Measurements from ENCODE around the gene ADGRD2. TPM values are rescaled to one million over a fixed set of nuclear protein-coding genes. Genes with fewer than 3 reads are reported as not detected.

ADGRD2 gene
- polyA plus RNA-seq, 1 donor (not counting 4 experiments of a cell fraction or from before 2014, with no cell fraction given), result not detected

DNA sequence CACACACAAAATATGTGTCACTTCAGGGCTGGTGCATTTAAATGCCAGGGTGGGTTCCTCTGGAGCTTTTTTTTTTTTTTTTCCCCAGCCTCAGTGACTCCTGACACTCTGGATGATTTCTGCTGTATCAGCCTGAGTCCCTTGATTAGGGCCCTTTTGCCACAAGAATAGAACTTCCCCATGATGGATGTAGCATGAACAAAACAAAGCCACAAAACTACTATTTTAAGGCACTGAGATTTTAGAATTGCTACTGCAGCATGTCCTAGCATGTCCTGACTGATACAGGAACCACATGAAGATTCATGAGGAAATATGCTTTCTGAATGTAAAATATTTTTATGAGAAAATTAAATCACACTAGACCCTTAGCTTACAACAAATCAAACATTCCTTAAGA, 13.9 kb upstream of the ADGRD2 start:
- TF ChIP-seq, protein P1, sequence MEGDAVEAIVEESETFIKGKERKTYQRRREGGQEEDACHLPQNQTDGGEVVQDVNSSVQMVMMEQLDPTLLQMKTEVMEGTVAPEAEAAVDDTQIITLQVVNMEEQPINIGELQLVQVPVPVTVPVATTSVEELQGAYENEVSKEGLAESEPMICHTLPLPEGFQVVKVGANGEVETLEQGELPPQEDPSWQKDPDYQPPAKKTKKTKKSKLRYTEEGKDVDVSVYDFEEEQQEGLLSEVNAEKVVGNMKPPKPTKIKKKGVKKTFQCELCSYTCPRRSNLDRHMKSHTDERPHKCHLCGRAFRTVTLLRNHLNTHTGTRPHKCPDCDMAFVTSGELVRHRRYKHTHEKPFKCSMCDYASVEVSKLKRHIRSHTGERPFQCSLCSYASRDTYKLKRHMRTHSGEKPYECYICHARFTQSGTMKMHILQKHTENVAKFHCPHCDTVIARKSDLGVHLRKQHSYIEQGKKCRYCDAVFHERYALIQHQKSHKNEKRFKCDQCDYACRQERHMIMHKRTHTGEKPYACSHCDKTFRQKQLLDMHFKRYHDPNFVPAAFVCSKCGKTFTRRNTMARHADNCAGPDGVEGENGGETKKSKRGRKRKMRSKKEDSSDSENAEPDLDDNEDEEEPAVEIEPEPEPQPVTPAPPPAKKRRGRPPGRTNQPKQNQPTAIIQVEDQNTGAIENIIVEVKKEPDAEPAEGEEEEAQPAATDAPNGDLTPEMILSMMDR (optimal IDR thresholded peaks at IDR 0.05 in 1 of 3, IDR thresholded peaks at IDR 0.05 in 1 of 3, conservative IDR thresholded peaks at IDR 0.05 in 1 of 3; ENCODE audit: extremely low read depth in 1 of 3, insufficient read depth in 2 of 3, low read length in 3 of 3), result no peak
- no peak for TF ChIP-seq EZH2 (IDR thresholded peaks at IDR 0.05; ENCODE audit: low read length)
- FAIRE-seq, result peak; percentile 23

DNA sequence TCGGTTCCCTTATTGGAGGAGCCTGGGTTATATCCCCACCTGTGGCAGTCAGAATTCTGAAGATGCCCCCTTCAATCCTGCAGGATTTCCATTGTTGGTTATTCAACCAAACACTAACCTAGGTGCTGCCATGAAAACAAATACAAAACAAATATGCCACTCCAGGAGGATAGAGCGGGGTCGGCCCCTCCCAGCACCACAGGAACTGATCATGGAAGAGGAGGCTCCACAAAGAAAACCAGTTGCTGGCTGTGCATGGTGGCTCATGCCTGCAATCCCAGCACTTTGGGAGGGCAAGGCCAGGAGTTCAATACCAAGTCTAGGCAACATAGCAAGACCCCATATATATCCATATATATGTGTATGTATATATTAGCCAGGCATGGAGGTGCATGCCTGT, 13.2 kb upstream of the ADGRD2 start:
- peaks cover 12% of the 10 kb centered on the region for H3K4me1 ChIP-seq (ENCODE audit: control insufficient read depth, extremely low read depth, insufficient read depth, low read length)
- no peaks in the 10 kb centered on the region for H3K79me2 ChIP-seq (ENCODE audit: control insufficient read depth, insufficient read depth, low read length)
- no peaks in the 10 kb centered on the region for H4K20me1 ChIP-seq (ENCODE audit: control insufficient read depth, extremely low read depth, insufficient read depth, low read length)
- H3K27me3 ChIP-seq (ENCODE audit: control insufficient read depth, extremely low read depth, insufficient read depth, low read length), result no peaks in the 10 kb centered on the region
- no peak overlapping the region for H3K4me3 ChIP-seq (ENCODE audit: control insufficient read depth in 2 of 3, extremely low read depth in 1 of 3, insufficient read depth in 2 of 3, low read depth in 1 of 3, low read length in 3 of 3)
- H3K36me3 ChIP-seq (ENCODE audit: control insufficient read depth in 2 of 2, extremely low read depth in 1 of 2, insufficient read depth in 2 of 2, low read length in 2 of 2), result no peaks in the 10 kb centered on the region
- no peak overlapping the region for H3K4me2 ChIP-seq (ENCODE audit: control insufficient read depth, extremely low read depth, insufficient read depth, low read depth, low read length)
- H3K9me3 ChIP-seq (ENCODE audit: control insufficient read depth, low read depth, low read length), result no peaks in the 10 kb centered on the region
- H3K9me1 ChIP-seq (ENCODE audit: control insufficient read depth, extremely low read depth, insufficient read depth, low read length), result no peaks in the 10 kb centered on the region
- no peak for FAIRE-seq
- H2AFZ ChIP-seq (ENCODE audit: control insufficient read depth, low read length), result no peak overlapping the region
- TF ChIP-seq, protein P1 (optimal IDR thresholded peaks at IDR 0.05 in 1 of 3, IDR thresholded peaks at IDR 0.05 in 1 of 3, conservative IDR thresholded peaks at IDR 0.05 in 1 of 3; ENCODE audit: extremely low read depth in 1 of 3, insufficient read depth in 2 of 3, low read length in 3 of 3), result no peak
- no peak for TF ChIP-seq EZH2 (IDR thresholded peaks at IDR 0.05; ENCODE audit: low read length)
- dilution Hi-C loops (cut with MboI; ENCODE audit: extremely low pct_ligation_motif_present, low sequenced_read_pairs), result no loop called here
- DNase-seq (ENCODE audit: low read depth, low spot score), result no peak
- no peak overlapping the region for H3K9ac ChIP-seq (ENCODE audit: control insufficient read depth, extremely low read depth, insufficient read depth, low read length)
- H3K27ac ChIP-seq (ENCODE audit: control insufficient read depth, insufficient read depth, low read length), result no peak overlapping the region

More for the DNA sequence above, 13.9 kb upstream of the ADGRD2 start:
- dilution Hi-C loops (cut with MboI; ENCODE audit: extremely low pct_ligation_motif_present, low sequenced_read_pairs), result no loop called here
- no peaks in the 10 kb centered on the region for H4K20me1 ChIP-seq (ENCODE audit: control insufficient read depth, extremely low read depth, insufficient read depth, low read length)
- peak overlapping the region; percentile 49 for H3K4me2 ChIP-seq (ENCODE audit: control insufficient read depth, extremely low read depth, insufficient read depth, low read depth, low read length)
- H3K9me1 ChIP-seq (ENCODE audit: control insufficient read depth, extremely low read depth, insufficient read depth, low read length), result no peaks in the 10 kb centered on the region
- DNase-seq (ENCODE audit: low read depth, low spot score), result no peak
- no peaks in the 10 kb centered on the region for H3K27me3 ChIP-seq (ENCODE audit: control insufficient read depth, extremely low read depth, insufficient read depth, low read length)
- no peaks in the 10 kb centered on the region for H3K9me3 ChIP-seq (ENCODE audit: control insufficient read depth, low read depth, low read length)
- no peak overlapping the region for H3K27ac ChIP-seq (ENCODE audit: control insufficient read depth, insufficient read depth, low read length)
- H3K36me3 ChIP-seq (ENCODE audit: control insufficient read depth in 2 of 2, extremely low read depth in 1 of 2, insufficient read depth in 2 of 2, low read length in 2 of 2), result no peaks in the 10 kb centered on the region
- no peak overlapping the region for H3K9ac ChIP-seq (ENCODE audit: control insufficient read depth, extremely low read depth, insufficient read depth, low read length)
- peaks cover 12% of the 10 kb centered on the region for H3K4me1 ChIP-seq (ENCODE audit: control insufficient read depth, extremely low read depth, insufficient read depth, low read length)
- no peak overlapping the region for H2AFZ ChIP-seq (ENCODE audit: control insufficient read depth, low read length)
- no peaks in the 10 kb centered on the region for H3K79me2 ChIP-seq (ENCODE audit: control insufficient read depth, insufficient read depth, low read length)
- no peak overlapping the region for H3K4me3 ChIP-seq (ENCODE audit: control insufficient read depth in 2 of 3, extremely low read depth in 1 of 3, insufficient read depth in 2 of 3, low read depth in 1 of 3, low read length in 3 of 3)

All from keratinocyte (primary cell).